ENCODE results near the gene MYO5B.
"Not testable (repeated sequence)": the region's sequence is repeated elsewhere in the genome, so short reads cannot be mapped to it uniquely, and the experiment has no call there.

The MYO5B gene

DNA sequence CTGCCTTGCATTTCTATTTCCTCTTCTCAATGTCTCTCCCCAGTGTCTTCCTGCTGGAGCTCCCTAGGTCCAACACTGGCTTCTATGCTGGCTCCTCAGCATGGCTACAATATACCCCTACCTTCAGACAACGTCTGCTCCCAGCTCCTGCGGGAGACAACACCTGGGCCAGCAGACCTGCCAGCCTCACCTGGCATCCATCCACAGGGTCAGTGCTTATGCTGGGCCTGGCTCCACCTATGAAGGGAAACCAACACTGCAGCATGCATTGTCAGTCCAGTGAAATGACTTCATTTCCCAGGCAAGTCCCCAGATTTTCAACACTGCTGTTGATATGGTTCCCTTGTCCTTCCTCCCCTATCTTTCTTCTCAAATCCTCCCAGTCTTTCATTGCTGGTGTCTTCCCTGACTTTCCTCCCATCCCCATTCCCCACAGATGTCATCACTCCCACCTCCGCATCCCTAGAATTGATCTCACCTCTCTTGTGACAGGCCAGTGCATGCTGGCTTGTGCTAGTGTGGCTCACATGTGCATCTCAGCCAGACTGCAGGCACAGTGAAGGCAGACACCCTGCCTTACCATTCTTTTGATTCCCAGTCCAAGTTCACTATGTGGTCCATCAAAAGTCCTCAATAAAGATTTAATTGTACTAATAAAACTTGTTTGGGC, 98.0 kb downstream of the MYO5B start:
- no peak for DNase-seq

DNA sequence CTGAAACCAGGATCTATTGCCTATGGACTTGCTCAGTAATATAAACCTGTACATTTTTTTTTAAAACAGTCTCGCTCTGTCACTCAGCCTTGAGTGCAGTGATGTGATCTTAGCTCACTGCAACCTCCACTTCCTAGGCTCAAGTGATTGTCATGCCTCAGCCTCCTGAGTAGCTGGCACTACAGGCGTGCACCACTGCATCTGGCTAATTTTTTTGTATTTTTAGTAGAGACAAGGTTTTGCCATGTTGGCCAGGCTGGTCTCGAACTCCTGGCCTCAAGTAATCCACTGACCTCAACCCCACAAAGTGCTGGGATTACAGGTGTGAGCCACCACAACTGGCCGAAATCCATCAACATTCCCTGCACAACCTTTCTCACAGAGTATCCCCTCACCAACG, 100.2 kb downstream of the MYO5B start:
- DNase-seq: not testable (repeated sequence)

DNA sequence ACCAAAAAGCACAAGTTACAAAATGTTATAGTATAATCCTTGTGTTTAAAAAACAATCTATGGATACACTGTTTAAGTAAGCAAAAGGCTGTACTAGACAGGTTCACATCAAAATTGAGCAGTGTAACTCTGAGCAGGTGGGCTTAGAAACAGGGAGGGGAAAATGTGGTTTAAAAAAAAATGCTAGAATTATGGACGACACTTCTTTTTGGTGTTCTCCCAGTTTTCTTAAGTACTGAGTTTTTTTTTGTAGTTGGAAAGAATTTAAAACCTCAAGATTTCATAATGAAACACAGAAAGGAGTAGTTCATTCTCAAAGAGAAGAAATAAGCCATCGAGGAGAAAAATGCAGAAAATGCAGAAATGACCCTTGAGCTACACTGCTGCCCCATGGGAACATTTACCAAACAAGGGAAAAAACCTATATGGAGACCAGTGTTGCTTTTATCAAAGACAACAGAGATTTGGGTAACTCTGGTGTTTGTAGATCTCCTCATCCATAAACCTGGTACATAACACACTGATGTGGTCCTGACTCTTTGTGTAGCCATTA, 100.7 kb downstream of the MYO5B start:
- DNase-seq: no peak

DNA sequence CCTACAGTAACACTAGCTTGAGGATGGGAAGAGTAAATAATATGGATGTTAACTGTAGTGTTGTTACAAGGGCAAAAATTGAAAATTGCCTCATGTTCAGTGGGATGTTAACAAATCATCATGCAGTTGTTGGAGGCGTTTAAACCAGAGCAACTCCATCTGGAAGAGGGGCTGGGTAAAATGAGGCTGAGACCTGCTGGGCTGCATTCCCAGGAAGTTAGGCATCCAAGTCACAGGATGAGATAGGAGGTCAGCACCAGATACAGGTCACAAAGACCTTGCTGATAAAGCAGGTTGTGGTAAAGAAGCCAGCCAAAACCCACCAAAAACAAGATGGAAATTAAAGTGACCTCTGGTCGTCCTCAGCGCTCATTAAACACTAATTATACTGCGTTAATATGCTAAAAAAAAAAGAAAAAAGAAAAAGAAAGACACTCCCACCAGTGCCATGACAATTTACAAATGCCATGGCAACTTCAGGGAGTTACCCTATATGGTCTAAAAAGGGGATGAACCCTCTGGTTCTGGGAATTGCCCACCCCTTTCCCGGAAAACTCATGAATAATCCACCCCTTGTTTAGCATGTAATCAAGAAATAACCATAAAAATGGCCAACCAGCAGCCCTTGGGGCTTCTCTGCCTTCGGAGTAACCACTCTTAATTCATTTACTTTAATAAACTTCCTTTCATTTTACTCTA, 101.4 kb downstream of the MYO5B start:
- no peak for DNase-seq

DNA sequence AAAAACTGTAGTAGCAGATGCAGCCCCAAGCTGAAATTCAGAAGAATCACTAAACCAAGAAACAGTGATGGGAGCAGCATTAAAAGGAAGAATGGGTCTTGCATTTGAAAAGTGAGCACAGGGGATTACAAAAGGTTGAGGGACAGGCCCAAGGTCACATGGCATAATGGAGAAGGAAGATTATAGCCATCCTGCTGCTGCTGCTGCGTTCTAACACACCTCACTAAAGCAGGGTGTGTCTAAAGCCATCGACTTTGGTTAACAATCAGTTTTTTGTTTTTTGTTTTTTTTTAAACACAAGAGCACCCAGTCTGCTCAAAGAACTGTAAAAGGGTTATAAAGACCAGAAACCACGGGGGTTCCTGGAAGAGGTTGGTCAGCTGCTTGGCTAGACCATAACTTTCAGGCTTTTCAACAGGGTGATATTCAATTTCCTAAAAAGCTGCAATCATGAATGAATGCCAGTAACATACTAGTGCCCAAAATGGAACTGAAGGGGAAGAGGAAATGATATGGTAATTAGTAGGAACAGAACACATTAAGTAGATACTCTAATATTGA, 102.6 kb downstream of the MYO5B start:
- DNase-seq: no peak

DNA sequence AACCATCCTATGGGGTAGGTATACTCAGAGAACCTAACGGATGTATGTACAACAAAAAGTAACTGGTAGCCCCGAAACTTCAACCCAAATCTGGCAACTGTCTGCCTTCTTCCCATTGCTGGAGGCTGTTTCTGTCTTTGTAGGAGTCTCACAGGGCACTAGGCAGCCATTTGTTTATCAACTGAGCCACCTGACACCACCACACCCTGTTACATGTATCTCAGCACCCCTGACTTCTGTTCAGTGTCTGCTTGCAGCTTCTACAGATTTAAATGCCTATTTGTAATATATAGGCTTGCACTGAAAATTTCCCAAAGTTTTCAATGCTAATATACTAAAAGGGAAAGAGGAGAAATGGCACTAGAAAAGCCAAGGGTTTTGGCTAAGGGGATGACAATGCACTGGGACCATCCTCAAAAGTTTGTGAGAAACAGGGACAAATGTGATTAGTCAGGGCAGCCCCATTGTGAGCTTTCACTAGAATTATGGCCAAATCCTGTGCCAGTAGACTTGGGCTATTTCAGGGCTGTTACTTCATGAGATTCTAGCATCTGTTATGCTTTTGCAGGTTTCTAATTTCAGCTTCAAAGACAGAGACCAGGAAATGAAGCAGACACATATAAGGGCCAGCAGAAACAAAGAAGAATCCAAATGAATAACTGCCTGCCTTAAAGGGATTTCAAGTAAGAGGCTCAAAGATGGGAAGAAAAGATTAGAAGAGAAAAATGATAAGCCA, 103.3 kb downstream of the MYO5B start:
- no peak for DNase-seq

DNA sequence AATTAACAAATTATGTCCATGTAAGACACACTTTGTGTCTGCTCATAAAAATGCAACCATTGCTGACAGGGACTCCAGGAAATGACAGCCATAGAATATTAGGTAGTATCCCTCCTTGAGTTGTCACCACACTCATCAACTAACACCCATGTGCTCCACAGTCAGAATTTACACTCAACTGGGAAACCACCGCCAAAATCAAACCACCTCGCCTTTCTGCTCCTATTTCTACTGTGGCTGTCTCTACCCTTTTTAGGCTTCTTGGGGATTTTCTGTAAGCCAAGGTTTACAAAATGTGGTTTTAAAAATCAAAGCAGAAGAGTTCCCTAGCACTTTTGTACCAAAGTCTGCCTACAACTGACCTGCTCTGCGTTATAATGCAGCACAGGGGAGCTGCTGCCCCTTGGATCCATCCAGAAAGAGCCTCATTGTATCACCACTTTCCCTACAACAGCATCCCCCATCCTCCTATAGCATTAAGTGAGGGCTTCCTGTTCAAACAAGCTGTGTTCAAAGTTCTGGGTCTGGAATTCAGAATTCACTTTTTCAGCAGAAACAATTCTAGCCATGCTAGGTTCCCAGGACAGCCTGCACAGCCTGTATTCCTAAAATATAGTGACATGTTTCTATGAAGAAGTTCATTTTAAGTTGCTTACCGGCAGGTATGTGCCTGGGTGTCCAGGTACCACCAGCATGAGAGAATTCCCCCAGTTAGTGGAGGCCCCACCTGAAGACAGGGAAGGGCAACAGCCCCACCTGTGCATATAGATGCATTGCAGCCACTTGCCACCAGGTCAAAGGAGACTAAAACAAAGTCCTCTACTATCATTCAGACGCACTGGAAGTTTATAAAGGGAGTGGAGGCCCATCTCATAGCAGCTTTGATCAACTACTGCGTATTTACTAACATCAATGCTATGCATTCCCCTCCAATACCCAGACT, 104.3 kb downstream of the MYO5B start:
- DNase-seq: no peak

DNA sequence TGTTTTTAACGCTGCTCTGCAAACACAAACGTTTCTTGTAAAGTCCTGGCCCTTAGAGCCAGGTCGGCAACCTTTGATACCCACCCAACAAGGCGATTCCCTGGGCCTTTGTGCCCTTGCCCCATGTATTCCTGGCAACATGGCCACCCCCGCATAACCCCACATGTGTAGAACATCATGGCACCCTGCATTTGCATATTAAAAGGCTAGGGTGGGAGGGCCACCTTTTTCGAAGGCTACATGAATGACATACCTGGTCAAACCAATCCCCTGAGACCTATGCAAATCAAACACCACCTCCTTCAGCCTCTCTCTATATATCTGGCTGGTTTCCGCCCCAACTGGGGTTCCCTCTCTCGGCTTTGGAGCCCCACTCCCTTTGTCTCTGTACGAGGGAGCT, 105.2 kb downstream of the MYO5B start:
- DNase-seq: no peak

DNA sequence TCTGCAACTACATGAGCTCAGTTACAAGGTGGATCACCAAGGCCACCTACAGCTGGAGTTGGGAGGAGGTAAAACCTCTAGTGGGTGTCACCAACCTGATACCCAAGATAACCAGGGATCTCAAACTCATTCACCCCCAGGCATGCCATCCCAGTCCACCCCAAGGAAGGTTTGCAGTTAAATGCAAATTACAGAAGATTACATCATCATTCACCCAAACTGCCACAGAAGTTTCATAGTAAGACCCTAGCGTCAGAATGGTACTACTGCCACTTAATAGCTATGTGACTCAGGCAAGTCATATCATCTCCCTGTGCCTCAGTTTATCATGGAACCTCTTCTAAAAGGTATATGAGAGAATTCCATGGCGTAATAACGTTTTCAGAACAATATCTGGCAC, 111.2 kb downstream of the MYO5B start:
- no peak for DNase-seq

DNA sequence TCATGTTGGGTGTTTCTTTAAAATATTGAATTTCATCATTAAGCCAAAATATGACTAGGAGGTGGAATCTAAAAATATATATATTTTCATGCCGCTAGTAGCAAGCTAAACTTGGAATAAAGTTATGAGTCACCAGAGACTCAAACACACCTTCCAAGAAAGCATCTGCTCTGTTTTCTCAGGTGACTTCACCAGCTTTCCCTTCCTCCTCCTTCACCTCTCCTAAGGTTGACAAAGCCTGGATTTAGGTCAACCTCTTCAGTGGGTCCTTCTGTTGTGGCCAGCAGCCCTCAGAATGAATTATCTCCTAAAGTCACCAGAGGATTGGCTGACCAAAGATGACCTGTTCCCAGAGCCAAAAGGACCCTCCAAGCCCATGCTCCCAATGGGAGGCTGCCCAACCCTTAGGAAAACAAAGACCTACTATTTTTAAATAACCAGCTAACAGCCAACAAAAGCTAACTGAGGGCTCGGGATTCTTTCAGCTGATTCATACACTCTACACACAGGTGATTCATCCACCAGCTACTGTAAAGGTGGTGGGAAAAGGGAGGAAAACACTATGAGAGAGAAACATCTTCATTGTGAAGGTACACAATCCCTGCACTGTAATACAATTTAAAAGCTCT, 113.9 kb downstream of the MYO5B start:
- no peak for DNase-seq

DNA sequence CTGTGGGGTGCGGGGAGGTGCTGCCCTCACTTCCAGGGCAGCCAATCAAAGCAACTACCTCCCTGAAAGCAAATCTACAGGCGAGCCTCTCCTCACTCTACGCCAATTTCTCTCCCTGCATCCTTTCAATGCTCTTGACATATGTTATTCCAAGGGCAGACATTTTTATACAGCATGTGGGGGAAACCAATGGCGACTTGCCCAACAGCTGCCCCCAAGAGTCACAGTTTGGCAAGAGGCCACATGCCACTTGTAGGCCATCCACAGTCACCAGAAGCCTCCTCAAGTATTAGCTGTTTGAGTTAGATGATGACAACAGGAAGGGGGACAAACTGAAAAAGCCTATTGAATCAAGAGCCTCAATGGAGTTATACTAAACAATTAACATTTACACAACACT, 114.6 kb downstream of the MYO5B start:
- no peak for DNase-seq

DNA sequence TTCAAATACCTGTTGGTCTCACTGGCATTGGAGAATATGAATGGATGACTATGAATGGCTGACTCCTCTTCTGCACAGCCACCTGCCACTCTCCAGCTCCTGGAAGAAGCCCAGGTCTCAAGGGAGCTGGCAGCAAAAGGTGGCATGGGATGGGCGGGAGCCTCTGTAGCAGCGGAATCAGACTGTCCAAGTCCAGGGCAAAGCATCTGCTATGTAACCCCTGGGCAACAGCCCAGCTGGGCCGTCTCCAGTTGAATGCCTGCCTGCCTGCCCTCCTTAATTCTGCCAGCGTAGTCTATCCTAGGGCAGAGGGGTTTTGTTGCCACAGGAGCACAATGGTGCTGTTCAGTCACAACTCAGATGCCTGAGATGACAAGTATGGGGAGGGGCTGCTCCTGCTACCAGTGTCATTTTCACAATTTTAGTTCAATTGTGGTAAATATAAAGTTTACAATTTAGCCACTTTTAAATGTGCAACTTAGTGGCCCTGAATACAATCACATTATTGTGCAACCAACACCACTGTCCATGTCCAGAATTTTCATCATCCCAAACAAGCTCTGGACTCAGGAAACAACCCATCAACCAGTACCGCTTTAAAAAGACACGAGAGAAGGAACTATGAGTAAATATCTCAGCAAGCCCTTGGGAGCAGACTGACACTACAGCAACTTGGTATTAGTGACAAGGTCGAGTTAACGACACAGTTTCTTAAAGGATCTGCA, 115.2 kb downstream of the MYO5B start:
- no peak for DNase-seq

DNA sequence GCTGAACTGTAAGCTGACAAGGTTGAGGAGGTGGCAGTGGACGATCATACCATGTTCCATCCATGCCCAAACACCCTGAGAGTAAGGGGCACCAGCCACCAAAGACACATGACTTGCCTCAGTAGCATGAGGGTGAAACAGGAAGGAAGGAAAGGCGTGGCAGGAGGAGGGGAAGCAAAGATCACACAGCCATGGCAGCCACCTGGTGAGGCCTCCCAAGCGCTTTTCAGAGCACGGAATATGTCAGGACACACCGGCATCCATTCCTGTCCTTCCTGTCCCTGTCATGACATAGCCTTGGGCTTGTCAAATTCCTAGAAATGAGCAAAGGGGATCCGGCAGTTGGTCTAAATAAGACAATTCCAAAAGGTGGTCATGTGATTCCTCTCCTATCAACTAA, 118.7 kb downstream of the MYO5B start:
- no peak for DNase-seq

DNA sequence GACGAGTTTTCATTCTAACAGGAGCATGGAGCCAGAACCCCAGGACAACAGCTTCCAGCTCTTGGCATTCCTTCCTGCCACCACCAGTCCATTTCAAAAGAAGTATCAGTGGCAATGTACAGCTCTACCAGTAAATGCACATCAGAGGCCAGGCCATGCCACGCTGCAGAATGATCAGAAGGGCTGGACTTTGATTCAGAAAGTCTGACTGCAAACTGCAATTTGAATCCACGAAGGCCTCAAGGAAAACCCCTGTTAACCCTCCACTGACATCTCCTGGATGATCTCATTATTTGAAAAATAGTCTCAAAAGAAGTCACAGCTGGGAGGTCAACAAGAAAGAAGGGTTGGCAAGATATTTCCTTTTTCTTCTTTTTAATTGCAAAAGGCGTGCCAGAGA, 119.2 kb downstream of the MYO5B start:
- DNase-seq: no peak

DNA sequence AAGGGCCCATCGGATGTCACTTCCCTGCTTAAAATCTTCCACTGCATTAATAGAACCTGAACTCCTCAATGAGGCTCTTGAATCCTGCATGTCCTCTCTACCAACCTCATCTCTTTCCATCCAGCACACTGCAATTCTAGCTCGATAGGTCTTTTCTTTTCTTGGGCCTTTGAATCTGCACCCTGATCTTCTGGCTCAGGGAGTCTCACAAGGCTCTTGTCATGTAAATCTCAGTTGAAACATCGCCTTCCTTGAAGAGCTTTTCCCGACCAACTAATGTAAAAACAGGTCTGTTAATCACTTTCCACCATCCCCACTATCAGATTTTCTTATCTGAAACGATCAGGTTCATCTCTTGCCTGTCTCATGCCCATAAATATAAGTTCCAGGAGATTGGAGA, 120.5 kb downstream of the MYO5B start:
- no peak for DNase-seq

DNA sequence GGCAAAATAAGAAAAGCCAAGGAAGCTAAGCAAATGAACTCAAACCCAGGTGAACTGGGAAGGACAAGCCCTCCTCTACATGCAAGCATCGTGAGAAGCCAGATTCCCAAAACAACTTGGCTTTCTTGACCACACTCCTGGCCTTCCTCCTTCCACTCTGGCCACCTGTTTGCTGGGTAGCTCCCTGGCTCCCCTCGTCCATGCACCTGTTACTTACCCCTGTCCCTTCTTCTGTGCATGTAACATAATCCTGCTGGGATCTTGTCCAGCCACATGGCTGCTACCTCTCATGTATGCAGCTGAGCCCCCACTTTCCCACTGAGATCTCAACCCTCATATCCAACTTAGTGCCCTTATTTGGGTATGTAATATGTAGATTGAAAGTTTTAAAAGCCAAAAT, 121.6 kb downstream of the MYO5B start:
- DNase-seq: no peak

DNA sequence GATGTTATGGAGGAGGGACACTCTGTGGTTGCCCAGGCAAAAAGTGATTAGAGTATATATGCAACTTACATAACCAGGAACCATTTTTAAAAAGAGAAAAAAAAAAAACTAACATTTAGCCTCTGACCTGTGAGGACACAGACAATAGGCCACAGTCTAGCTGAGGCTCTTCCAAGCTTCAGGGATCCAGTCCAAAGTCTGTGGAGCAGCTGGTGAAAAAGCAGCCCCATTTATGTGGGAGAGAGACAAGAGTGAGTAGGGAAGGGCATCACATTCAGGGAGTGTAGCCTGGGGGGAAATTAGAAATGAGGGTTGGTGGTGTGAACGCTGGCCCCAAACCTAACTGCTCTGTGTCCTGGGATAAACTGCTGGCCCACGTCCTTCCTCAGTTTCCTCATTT, 122.8 kb downstream of the MYO5B start:
- DNase-seq: no peak

DNA sequence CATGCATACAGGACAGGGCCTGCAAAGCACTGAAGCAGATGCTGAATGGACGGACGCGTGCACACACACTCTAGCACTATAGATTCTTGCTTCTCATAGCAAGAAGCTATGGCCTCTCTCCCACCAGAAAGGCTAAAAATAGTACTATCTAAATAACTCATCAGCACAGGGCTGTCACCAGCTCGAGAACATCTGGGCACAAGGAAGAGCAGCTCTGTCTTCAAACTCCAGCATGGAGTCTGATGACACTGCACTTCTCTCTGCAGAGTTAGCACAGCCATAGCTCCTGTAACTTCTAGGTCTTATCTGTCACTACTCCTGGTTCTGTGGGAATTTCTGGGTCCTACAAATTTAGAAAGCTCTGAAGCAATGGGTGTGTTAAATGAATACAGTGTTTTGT, 123.5 kb downstream of the MYO5B start:
- no peak for DNase-seq

DNA sequence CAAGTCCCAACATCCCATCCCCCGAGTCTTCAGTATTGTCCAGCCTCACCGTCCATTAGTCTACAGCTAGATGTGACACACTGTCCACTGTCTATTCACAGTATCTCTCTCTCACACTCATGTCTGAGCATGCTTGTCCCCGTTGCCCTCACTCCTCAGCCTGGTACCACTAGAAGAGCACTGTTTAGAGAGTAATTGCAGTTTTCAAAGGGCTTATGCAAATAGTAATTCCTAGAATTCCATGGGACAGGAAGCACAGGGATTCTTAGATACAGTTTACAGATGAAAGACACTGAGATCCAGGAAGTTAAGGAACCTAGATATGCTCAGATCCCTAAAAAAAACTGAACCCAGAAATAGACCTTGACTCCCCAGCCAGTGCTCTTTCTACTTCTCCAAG, 125.5 kb downstream of the MYO5B start:
- DNase-seq: no peak

DNA sequence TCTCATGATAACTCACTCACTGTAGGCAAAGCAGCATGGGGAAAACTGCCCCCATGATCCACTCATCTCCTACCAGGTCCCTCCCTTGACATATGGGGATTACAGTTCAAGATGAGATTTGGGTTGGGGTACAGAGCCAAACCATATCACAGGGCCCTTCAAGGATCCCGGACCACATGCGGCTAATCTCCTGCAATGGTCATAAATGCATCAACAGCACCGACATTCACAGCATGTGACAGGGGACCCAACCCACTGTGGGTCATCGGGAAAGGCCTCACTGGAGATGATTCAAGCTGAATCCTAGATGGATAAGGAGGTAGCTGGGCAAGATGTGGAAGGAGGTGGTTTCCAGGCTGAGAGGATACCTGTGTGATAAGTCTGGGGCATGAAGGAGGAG, 129.4 kb downstream of the MYO5B start:
- no peak for DNase-seq

DNA sequence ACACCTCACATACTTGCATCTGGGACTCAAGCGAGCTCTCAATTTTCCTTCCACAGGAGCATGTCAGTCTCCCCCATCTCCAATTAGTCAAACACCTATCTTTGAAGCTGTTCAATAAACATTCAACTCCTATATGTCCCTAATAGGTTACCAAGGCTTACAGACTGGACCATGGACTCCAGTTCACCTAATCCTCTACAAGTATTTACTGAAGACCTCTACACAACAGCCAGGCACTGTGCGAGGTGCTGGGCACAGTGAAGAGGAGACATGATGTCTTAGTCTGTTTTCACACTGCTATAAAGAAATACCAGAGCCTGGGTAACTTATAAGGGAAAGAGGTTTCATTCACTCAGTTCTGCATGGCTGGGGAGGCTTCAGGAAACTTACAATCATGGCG, 129.9 kb downstream of the MYO5B start:
- no peak for DNase-seq
